ENCODE measurements around the gene TPSG1.

DNA sequence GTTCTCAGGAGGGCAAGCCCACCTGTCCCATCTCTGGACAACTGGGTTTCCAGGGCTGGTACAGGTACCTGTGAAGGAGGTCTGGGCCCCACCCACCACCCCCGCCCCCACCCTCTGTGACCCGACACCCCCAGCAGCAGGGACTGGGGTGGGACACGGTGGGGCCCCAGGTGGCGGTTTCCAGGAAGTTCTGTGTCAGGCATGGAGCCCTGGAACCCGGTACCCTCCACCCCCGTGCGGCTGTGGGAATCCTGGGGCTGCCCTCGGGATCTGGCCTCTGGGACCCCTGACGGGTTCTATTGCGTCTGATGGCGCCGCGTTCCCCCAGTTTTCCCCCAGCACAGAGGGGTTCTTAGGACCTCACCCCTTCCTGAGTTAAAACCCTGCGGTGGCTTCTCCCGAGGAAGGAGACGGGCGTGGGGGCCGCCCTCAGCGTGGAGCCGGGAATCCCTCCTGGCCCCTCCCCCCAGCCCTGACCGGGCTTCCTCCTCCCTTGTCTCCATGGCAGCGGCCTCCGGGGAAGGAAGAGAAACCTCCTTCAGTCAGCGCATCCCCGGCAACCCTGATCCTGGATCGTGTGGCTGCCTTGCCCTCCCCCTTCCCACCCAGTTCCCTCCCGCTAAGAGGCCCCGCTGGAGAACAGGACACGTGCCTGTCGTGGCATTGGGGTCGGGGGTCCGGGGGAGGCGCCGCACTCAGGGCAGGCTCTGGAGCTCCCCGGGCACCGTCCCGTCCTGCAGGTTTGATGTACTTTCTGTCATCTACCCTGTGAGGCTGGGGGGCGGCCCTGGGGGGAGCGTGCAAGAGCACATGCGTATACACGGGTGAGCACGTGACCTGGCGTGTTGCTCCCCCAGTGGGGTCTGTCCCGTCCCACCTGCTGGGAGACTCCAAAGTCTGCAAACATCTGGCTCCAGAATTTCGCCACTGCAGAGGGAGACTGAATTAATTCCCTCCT is 41.8 kb downstream of the TPSG1 start:
- TF ChIP-seq EZH2phosphoT487 (IDR thresholded peaks at IDR 0.05; ENCODE audit: insufficient read depth, low read depth) (no peak), EZH2 (IDR thresholded peaks at IDR 0.05; ENCODE audit: insufficient read depth, poor library complexity, severe bottlenecking) (no peak)

All from GM23248 (cell line).